IMR-90 (cell line): Measurements from ENCODE around the gene ANLN. TPM values are rescaled to one million over a fixed set of nuclear protein-coding genes. Genes with fewer than 3 reads are reported as not detected.

Experiments
- ATAC-seq: fragments of 200-7000 bp; cut with Tn5 transposase; 2 replicates; pipeline ENCODE4 v1.9.1; 2020; ENCODE audit warnings: low read depth, mild to moderate bottlenecking, moderate library complexity
- BruUV-seq: library from RNA; stranded (reverse); fragments of 400-500 nt; replicated peaks from 2 replicates; lab custom pipeline; 2021; lab: Mats Ljungman, UMichigan
- CTCF ChIA-PET: fragments of 300-600 bp; formaldehyde crosslinking; extraction: SDS; loops from one replicate; lab custom pipeline; 2021; ENCODE audit warnings: antibody characterized with exemption; lab: Yijun Ruan, JAX
- POLR2A ChIA-PET: fragments of 300-600 bp; sonication (Branson Sonifier 250); formaldehyde crosslinking; loops from one replicate; lab custom pipeline; 2022; ENCODE audit warnings: antibody characterized with exemption; ENCODE audit not compliant: unreplicated experiment; lab: Charles Lee
- DNase-seq: peaks from one replicate; pipeline ENCODE4 v3.0.0; 2013
- H2AFZ ChIP-seq: replicated peaks from 2 replicates; pipeline ENCODE3; 2013; ENCODE audit warnings: low read length, mild to moderate bottlenecking; ENCODE audit not compliant: poor library complexity
- H2AK5ac ChIP-seq: 2 replicates; pipeline ENCODE4 v1.6.1; 2013; ENCODE audit warnings: low read depth, low read length, inconsistent platforms
- H2AK9ac ChIP-seq: replicated peaks from 2 replicates; pipeline ENCODE3; 2013; ENCODE audit warnings: mild to moderate bottlenecking, low read depth, low read length, moderate library complexity; ENCODE audit not compliant: poor library complexity
- H2BK120ac ChIP-seq: 2 replicates; pipeline ENCODE4 v1.6.1; 2013; ENCODE audit warnings: low read depth, low read length, inconsistent platforms
- H2BK15ac ChIP-seq: 3 replicates; pipeline ENCODE4 v1.6.1; 2013; ENCODE audit warnings: low read depth, low read length, inconsistent platforms
- H2BK20ac ChIP-seq: 2 replicates; pipeline ENCODE4 v1.6.1; 2013; ENCODE audit warnings: low read depth, mild to moderate bottlenecking, inconsistent platforms, low read length, moderate library complexity
- H2BK5ac ChIP-seq: 2 replicates; pipeline ENCODE4 v1.6.1; 2013; ENCODE audit warnings: mild to moderate bottlenecking, low read depth, low read length, inconsistent platforms; ENCODE audit not compliant: poor library complexity, severe bottlenecking
- H3K14ac ChIP-seq: replicated peaks from 2 replicates; pipeline ENCODE4 v1.6.1; 2013; ENCODE audit warnings: low read depth, low read length, inconsistent platforms
- H3K18ac ChIP-seq: 2 replicates; pipeline ENCODE4 v1.6.1; 2013; ENCODE audit warnings: low read depth, low read length, control low read depth
- H3K23ac ChIP-seq: 2 replicates; pipeline ENCODE4 v1.6.1; 2013; ENCODE audit warnings: low read depth, low read length, inconsistent platforms
- H3K27ac ChIP-seq: 2 replicates; pipeline ENCODE4 v1.5.1; 2013; ENCODE audit warnings: mild to moderate bottlenecking, control low read depth, low read length; ENCODE audit not compliant: insufficient read depth
- H3K27me3 ChIP-seq: 2 replicates; pipeline ENCODE4 v1.6.1; 2013; ENCODE audit warnings: low read length; ENCODE audit not compliant: control insufficient read depth, insufficient read depth
- H3K36me3 ChIP-seq: 2 replicates; pipeline ENCODE4 v1.6.1; 2013; ENCODE audit warnings: low read length, mixed read lengths; ENCODE audit not compliant: control insufficient read depth, insufficient read depth
- H3K4ac ChIP-seq: 2 replicates; pipeline ENCODE4 v1.6.1; 2013; ENCODE audit warnings: low read depth, low read length, inconsistent platforms
- H3K4me1 ChIP-seq: 2 replicates; pipeline ENCODE4 v1.6.1; 2013; ENCODE audit warnings: low read length, mixed read lengths; ENCODE audit not compliant: control insufficient read depth, insufficient read depth
- H3K4me2 ChIP-seq: 2 replicates; pipeline ENCODE4 v1.6.1; 2013; ENCODE audit warnings: low read depth, mild to moderate bottlenecking, control low read depth, low read length, moderate library complexity
- H3K4me3 ChIP-seq: 2 replicates; pipeline ENCODE4 v1.5.1; 2013; ENCODE audit warnings: low read depth, mild to moderate bottlenecking, control low read depth, low read length, moderate library complexity; ENCODE audit not compliant: insufficient read depth
- H3K56ac ChIP-seq: 2 replicates; pipeline ENCODE4 v1.6.1; 2013; ENCODE audit warnings: low read length, inconsistent platforms; ENCODE audit not compliant: insufficient read depth; ENCODE audit errors: extremely low read depth
- H3K79me1 ChIP-seq, 2 experiments: 2 replicates each; pipeline ENCODE4 v1.6.1; 2013; ENCODE audit warnings: low read length in 2 of 2, inconsistent platforms in 1 of 2, low read depth in 1 of 2
- H3K9ac ChIP-seq: 2 replicates; pipeline ENCODE4 v1.6.1; 2013; ENCODE audit warnings: low read depth, low read length, control low read depth
- H3K9me1 ChIP-seq: 2 replicates; pipeline ENCODE4 v1.6.1; 2013; ENCODE audit warnings: low read length, inconsistent platforms; ENCODE audit not compliant: insufficient read depth
- H3K9me3 ChIP-seq: 2 replicates; pipeline ENCODE4 v1.6.1; 2013; ENCODE audit warnings: low read length; ENCODE audit not compliant: control insufficient read depth, insufficient read depth
- H4K20me1 ChIP-seq: 2 replicates; pipeline ENCODE4 v1.6.1; 2013; ENCODE audit warnings: low read length, inconsistent platforms; ENCODE audit not compliant: insufficient read depth
- H4K5ac ChIP-seq: 2 replicates; pipeline ENCODE4 v1.6.1; 2013; ENCODE audit warnings: mild to moderate bottlenecking, low read depth, low read length, control low read depth
- H4K8ac ChIP-seq, 2 experiments: 2 replicates each; pipeline ENCODE4 v1.6.1; 2013; ENCODE audit warnings: low read depth in 2 of 2, low read length in 2 of 2, control low read depth in 1 of 2, inconsistent platforms in 1 of 2
- H4K91ac ChIP-seq: 2 replicates; pipeline ENCODE4 v1.6.1; 2013; ENCODE audit warnings: low read depth, low read length, inconsistent platforms; ENCODE audit not compliant: insufficient read depth
- BHLHE40 ChIP-seq: fragments of 150-350 bp; IDR thresholded peaks from 2 replicates; pipeline ENCODE4 v1.6.1; 2016; ENCODE audit warnings: mild to moderate bottlenecking, low read depth, low read length
- CHD1 ChIP-seq: IDR thresholded peaks from 2 replicates; pipeline ENCODE4 v1.6.1; 2012; ENCODE audit warnings: low read depth, low read length, improper control_type of control experiment
- MXI1 ChIP-seq: IDR thresholded peaks from 2 replicates; pipeline ENCODE4 v1.6.1; 2012; ENCODE audit warnings: low read depth, mild to moderate bottlenecking, low read length, moderate library complexity, borderline replicate concordance
- NFE2L2 ChIP-seq: fragments of 150-350 bp; IDR thresholded peaks from 2 replicates; pipeline ENCODE4 v1.6.1; 2016; ENCODE audit warnings: low read depth, mild to moderate bottlenecking, low read length
- POLR2A ChIP-seq: IDR thresholded peaks from 2 replicates; pipeline ENCODE4 v1.6.1; 2012; ENCODE audit warnings: mild to moderate bottlenecking, low read depth, low read length
- RFX5 ChIP-seq: IDR thresholded peaks from 2 replicates; pipeline ENCODE4 v1.8.0; 2012; ENCODE audit warnings: low read depth, mild to moderate bottlenecking, low read length, moderate library complexity
- SMC3 ChIP-seq: fragments of 150-350 bp; IDR thresholded peaks from 2 replicates; pipeline ENCODE4 v1.6.1; 2016; ENCODE audit warnings: low read depth, mild to moderate bottlenecking, antibody characterized with exemption, low read length, moderate library complexity
- WGBS, 2 experiments: methylation state at CpG; one replicate each; pipeline versions ENCODE4 v1.1.5 to v1.1.7; 2013; ENCODE audit warnings: missing lambda C conversion rate in 2 of 2; ENCODE audit not compliant: insufficient read length in 1 of 2; ENCODE audit errors: extremely low coverage in 2 of 2; 5-methylcytosine and 5-hydroxymethylcytosine counted together
- dilution Hi-C: fragments of 300-500 bp; cut with HindIII; formaldehyde crosslinking; loops from one replicate; pipeline ENCODE4 v1.14.3; 2018; ENCODE audit warnings: low sequenced_read_pairs; ENCODE audit not compliant: unreplicated experiment
- in situ Hi-C: fragments of 300-500 bp; cut with MboI; formaldehyde crosslinking; loops from 3 replicates; pipeline ENCODE4 v1.14.3; 2019; ENCODE audit warnings: low sequenced_read_pairs, inconsistent platforms, mixed read lengths
- intact Hi-C: fragments of 100-400 bp; cut with micrococcal nuclease; formaldehyde crosslinking; loops from 2 replicates; pipeline ENCODE4 v1.10.0; 2022
- polyA plus RNA-seq, 3 experiments: library from polyadenylated mRNA; depleted of rRNA; stranded (reverse); fragments of >200 nt; gene quantifications; 2 replicates each; pipeline ENCODE4 v1.2.3, GENCODE V29; 2012; ENCODE audit warnings: low replicate concordance in 1 of 3
- total RNA-seq: library from RNA; depleted of rRNA; stranded (reverse); fragments of >200 nt; gene quantifications from 2 replicates; pipeline ENCODE4 v1.2.3, GENCODE V29; 2012
- TF ChIP-seq, protein P1 (sequence below): conservative IDR thresholded peaks from 2 replicates; pipeline ENCODE4 v1.5.1; 2012; ENCODE audit warnings: mild to moderate bottlenecking, low read depth, low read length, improper control_type of control experiment
- TF ChIP-seq, protein P2 (sequence below): fragments of 150-350 bp; IDR thresholded peaks from 2 replicates; pipeline ENCODE4 v1.6.1; 2016; ENCODE audit warnings: low read depth, mild to moderate bottlenecking, low read length, moderate library complexity, borderline replicate concordance

ANLN gene
- total and polyA plus RNA-seq, 2 of the 4 experiments (the other 2 are of a cell fraction), result 60.5 to 276 TPM

DNA sequence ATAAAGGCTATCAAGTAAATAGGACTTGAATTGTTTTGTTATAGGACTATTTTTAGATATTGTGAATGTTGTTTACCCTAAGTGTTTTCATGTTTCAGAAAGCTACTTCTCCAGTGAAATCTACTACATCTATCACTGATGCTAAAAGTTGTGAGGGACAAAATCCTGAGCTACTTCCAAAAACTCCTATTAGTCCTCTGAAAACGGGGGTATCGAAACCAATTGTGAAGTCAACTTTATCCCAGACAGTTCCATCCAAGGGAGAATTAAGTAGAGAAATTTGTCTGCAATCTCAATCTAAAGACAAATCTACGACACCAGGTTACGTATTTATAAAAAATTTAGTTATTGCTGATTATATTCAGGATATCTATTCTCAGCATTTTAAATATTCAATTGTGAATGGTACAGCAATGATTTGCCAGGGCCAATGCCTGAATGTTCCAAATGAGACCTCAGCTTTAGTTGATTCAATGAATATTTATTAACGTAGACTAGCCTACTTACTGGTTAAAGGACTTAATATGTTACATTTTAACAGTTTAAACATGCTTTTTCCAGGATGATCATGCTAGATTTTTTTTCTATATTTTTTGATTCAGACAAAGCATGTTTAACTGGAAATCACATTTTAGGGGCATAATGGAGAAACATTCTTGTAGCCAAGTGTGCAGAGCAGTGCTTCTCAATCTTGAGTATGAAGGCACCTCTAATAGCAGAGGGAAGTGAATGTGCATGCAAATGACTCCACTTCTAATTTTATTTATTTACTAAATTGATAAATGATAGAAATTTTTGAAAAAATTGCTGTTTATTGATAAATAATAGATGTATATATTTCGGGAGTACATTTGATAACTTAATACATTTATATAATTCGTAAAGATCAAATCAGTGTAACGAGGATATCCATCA, 18.2 kb downstream of the ANLN start (continued):
- TF ChIP-seq, protein P1, sequence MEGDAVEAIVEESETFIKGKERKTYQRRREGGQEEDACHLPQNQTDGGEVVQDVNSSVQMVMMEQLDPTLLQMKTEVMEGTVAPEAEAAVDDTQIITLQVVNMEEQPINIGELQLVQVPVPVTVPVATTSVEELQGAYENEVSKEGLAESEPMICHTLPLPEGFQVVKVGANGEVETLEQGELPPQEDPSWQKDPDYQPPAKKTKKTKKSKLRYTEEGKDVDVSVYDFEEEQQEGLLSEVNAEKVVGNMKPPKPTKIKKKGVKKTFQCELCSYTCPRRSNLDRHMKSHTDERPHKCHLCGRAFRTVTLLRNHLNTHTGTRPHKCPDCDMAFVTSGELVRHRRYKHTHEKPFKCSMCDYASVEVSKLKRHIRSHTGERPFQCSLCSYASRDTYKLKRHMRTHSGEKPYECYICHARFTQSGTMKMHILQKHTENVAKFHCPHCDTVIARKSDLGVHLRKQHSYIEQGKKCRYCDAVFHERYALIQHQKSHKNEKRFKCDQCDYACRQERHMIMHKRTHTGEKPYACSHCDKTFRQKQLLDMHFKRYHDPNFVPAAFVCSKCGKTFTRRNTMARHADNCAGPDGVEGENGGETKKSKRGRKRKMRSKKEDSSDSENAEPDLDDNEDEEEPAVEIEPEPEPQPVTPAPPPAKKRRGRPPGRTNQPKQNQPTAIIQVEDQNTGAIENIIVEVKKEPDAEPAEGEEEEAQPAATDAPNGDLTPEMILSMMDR, result no peak
- TF ChIP-seq NFE2L2, result no peak

DNA sequence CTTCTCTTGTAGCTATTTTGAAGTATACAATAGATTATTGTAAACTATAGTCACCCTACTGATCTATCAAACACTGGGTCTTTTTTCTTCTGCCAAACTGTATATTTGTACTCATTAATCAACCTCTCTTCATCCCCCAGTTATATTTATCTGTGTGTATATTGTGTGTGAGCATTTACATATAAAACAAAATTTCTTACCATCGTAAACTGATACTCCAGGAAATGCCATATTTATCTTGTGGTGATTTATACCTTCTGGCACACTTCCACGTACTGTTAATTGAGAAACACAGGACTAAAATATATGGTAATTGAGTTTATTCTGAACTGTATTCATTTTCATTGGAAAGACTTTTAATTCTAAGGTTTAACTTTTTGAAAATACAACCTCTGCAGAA, 18.9 kb downstream of the ANLN start:
- ChIA-PET POLR2A (no interaction called here), CTCF (no interaction called here)
- H3K9me3 ChIP-seq, result no peaks in the 10 kb centered on the region
- dilution Hi-C loops (no loop called here), in situ Hi-C loops (no loop called here), intact Hi-C loops (no loop called here)
- DNase-seq (no peak), ATAC-seq (no peak)
- no peak overlapping the region for H3K4ac ChIP-seq
- no peak overlapping the region for H3K27ac ChIP-seq
- H3K4me3 ChIP-seq, result no peak overlapping the region
- H2BK20ac ChIP-seq, result no peak overlapping the region
- no peak overlapping the region for H2AFZ ChIP-seq
- H2BK5ac ChIP-seq, result no peak overlapping the region
- no peaks in the 10 kb centered on the region for H3K27me3 ChIP-seq
- BruUV-seq, result no TSS peak
- H3K18ac ChIP-seq, result no peak overlapping the region
- no peak overlapping the region for H2AK9ac ChIP-seq
- peaks cover 3% of the 10 kb centered on the region for H3K4me1 ChIP-seq
- H2BK15ac ChIP-seq, result no peak overlapping the region
- peaks cover 15% of the 10 kb centered on the region; the same call in 1 of the 2 replicates for H3K9me1 ChIP-seq
- H3K23ac ChIP-seq, result no peak overlapping the region
- peaks cover 7% of the 10 kb centered on the region for H3K36me3 ChIP-seq
- no peak overlapping the region for H2BK120ac ChIP-seq
- no peak overlapping the region for H3K14ac ChIP-seq
- H2AK5ac ChIP-seq, result no peak overlapping the region
- peak overlapping the region in 1 of 2 experiments; percentile 22; a peak in 1 of 4 replicates for H4K8ac ChIP-seq
- no CpG with 5 or more reads among the region's 2 CpGs for WGBS, 2 experiments
- H3K79me1 ChIP-seq, result peaks cover 50 to 67% of the 10 kb centered on the region in 2 experiments
- H3K4me2 ChIP-seq, result no peak overlapping the region
- H3K9ac ChIP-seq, result no peak overlapping the region
- H4K20me1 ChIP-seq, result peaks cover 2% of the 10 kb centered on the region; the same call in 1 of the 2 replicates
- no peak overlapping the region for H3K56ac ChIP-seq
- H4K5ac ChIP-seq, result no peak overlapping the region
- no peak overlapping the region for H4K91ac ChIP-seq
- TF ChIP-seq MXI1 (no peak), NFE2L2 (no peak), RFX5 (no peak), BHLHE40 (no peak), SMC3 (no peak), POLR2A (no peak), CHD1 (no peak)
- TF ChIP-seq, protein P1, result no peak
- TF ChIP-seq, protein P2, sequence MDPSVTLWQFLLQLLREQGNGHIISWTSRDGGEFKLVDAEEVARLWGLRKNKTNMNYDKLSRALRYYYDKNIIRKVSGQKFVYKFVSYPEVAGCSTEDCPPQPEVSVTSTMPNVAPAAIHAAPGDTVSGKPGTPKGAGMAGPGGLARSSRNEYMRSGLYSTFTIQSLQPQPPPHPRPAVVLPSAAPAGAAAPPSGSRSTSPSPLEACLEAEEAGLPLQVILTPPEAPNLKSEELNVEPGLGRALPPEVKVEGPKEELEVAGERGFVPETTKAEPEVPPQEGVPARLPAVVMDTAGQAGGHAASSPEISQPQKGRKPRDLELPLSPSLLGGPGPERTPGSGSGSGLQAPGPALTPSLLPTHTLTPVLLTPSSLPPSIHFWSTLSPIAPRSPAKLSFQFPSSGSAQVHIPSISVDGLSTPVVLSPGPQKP, result no peak
